Ectodermal cell (in vitro differentiated cells): Measurements from ENCODE around the gene GRB7. TPM values are rescaled to one million over a fixed set of nuclear protein-coding genes. Genes with fewer than 3 reads are reported as not detected.
"Not testable (repeated sequence)": the region's sequence is repeated elsewhere in the genome, so short reads cannot be mapped to it uniquely, and the experiment has no call there.

ENCODE experiments used
- H3K27ac ChIP-seq: 2 replicates; pipeline ENCODE4 v1.7.0; 2013; ENCODE audit warnings: mild to moderate bottlenecking, low read depth, low read length; ENCODE audit not compliant: insufficient read depth, poor library complexity, severe bottlenecking
- H3K27me3 ChIP-seq: 2 replicates; pipeline ENCODE4 v1.7.0; 2013; ENCODE audit warnings: mild to moderate bottlenecking, low read length; ENCODE audit not compliant: insufficient read depth, control insufficient read depth, poor library complexity, severe bottlenecking
- H3K36me3 ChIP-seq: one replicate; pipeline ENCODE4 v1.7.0; 2013; ENCODE audit warnings: low read length; ENCODE audit not compliant: control insufficient read depth, insufficient read depth
- H3K4me1 ChIP-seq: one replicate; pipeline ENCODE4 v1.7.0; 2013; ENCODE audit warnings: low read length; ENCODE audit not compliant: control insufficient read depth, insufficient read depth
- H3K4me3 ChIP-seq: 2 replicates; pipeline ENCODE4 v1.7.0; 2013; ENCODE audit warnings: low read depth, low read length, control low read depth; ENCODE audit not compliant: insufficient read depth
- H3K9me3 ChIP-seq: 2 replicates; pipeline ENCODE4 v1.7.0; 2013; ENCODE audit warnings: mild to moderate bottlenecking, low read length, moderate library complexity; ENCODE audit not compliant: control insufficient read depth
- WGBS, 2 experiments: methylation state at CpG; one replicate each; pipeline ENCODE4 v1.1.7; 2013; ENCODE audit warnings: missing lambda C conversion rate in 2 of 2; 5-methylcytosine and 5-hydroxymethylcytosine counted together
- polyA plus RNA-seq, 4 experiments: library from polyadenylated mRNA; stranded (reverse); fragments of 50-300 nt; gene quantifications; one replicate each; pipeline ENCODE4 v1.2.3, GENCODE V29; 2013

The GRB7 gene
- 4.0 TPM for polyA plus RNA-seq (2013, experiment 1 of 4)
- 2.9 TPM for polyA plus RNA-seq (2013, experiment 2 of 4)
- 2.5 TPM for polyA plus RNA-seq (2013, experiment 3 of 4)
- 2.6 TPM for polyA plus RNA-seq (2013, experiment 4 of 4)

DNA sequence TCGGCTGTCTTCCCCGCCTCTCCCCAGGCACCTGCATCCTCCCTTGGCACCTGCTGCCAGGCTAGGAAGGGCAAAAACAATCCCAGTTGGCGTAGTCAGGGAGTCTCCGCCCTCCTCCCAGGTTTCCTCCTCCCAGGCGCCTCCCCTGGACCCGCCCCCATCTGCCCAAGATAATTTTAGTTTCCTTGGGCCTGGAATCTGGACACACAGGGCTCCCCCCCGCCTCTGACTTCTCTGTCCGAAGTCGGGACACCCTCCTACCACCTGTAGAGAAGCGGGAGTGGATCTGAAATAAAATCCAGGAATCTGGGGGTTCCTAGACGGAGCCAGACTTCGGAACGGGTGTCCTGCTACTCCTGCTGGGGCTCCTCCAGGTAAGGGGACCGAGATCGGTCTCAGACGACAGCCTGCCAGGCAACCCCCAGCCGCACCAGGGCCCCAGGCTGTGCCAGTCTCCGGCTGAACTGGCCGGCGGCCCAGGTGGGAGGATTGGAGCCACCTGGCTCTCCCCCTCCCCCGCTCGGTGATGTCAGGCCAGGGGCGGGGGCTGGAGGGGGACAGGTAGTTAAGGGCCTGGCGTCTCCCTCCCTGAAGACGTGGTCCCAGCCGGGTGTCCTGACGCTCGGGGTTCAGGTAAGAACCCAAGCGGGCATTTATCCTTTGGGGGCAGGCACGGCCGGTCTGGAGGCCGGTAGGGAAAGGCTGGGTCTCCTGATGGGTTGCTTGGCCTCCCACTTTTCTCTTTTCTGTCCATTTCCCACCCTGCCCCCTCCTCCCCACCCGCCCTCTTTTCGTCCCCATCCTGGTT, at the start of gene GRB7:
GRB7 (plus strand) TSS at position 179 of the 808 bp plus-strand sequence. CDS start 4,364 bp downstream, outside the sequence.
- 4% methylated on average over 34 of the region's 34 CpGs for WGBS, 2 experiments
- no peak within 1 kb of the TSS for H3K27ac ChIP-seq
- H3K36me3 ChIP-seq, result no peaks in the 10 kb centered on the region
- peaks cover 48% of the 10 kb centered on the region for H3K27me3 ChIP-seq
- H3K9me3 ChIP-seq, result no peaks in the 10 kb centered on the region
- peak within 1 kb of the TSS; percentile 46 for H3K4me3 ChIP-seq
- H3K4me1 ChIP-seq, result peaks cover 26% of the 10 kb centered on the region

DNA sequence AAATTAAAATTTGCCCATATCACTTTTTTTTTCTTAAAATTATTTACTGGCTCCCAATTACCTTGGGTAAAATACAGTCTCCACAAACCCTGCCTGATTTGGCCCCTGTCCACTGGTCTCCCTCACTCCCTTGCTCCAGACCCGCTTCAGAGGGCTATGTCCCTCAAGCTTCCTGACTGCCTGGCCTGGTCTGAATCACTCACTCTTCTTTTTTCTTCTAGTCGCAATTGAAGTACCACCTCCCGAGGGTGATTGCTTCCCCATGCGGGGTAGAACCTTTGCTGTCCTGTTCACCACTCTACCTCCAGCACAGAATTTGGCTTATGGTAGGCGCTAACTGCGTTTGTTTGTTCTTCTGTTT, 49.3 kb upstream of the GRB7 start:
- H3K36me3 ChIP-seq, result no peaks in the 10 kb centered on the region
- peak overlapping the region; percentile 57 for H3K4me3 ChIP-seq
- WGBS, 2 experiments, result 3 to 12% methylated on average over 6 of the region's 6 CpGs
- peaks cover 10% of the 10 kb centered on the region for H3K4me1 ChIP-seq
- H3K27ac ChIP-seq, result no peak overlapping the region
- H3K27me3 ChIP-seq, result no peaks in the 10 kb centered on the region
- no peaks in the 10 kb centered on the region for H3K9me3 ChIP-seq

DNA sequence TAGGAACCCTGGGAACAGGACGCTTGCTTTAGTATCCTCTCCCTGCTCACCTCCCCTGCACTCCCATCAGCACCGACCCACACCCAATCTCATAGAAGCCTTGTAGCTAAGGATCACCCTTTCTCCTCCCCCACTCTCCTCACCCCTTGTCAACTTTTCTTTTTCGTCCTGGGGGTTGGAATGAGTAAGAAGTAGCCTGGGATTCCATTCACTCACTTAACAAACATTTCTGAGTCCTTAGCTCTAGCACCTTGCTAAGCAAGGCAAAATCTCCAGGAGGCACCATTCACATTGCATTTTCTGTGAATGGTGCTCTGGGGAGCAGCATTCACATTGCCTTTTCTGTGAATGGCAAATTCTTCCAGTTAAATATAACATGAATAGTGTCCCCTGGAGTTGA, 48.8 kb upstream of the GRB7 start:
- peaks cover 10% of the 10 kb centered on the region for H3K4me1 ChIP-seq
- 2% methylated on average over 2 to 3 of the region's 3 CpGs for WGBS, 2 experiments
- H3K27me3 ChIP-seq, result no peaks in the 10 kb centered on the region
- H3K27ac ChIP-seq, result no peak overlapping the region
- no peaks in the 10 kb centered on the region for H3K9me3 ChIP-seq
- peak overlapping the region; percentile 57 for H3K4me3 ChIP-seq
- H3K36me3 ChIP-seq, result no peaks in the 10 kb centered on the region

DNA sequence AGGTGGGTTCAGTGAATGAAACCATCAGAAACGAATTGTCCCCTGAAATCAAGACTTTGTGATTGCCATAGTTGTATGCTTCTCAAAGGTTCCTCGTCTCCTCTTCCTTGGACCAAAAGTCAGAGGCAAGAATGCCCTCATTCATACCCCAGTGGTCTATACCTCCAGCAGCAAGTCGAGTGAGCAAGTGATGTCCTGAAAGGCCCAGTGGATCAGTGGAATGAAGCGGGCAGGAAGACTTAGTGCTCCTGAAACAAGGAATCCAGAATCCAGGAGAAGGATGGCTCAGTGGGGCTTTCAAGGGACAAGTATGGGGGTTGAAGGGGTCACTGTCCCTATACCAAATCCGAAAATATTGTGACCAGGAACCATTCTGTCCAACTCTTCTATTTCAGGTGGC, 43.1 kb upstream of the GRB7 start:
- no peaks in the 10 kb centered on the region for H3K36me3 ChIP-seq
- no peaks in the 10 kb centered on the region for H3K27me3 ChIP-seq
- H3K9me3 ChIP-seq, result no peaks in the 10 kb centered on the region
- 84 to 92% methylated on average over 5 of the region's 5 CpGs for WGBS, 2 experiments
- no peak overlapping the region for H3K27ac ChIP-seq
- H3K4me3 ChIP-seq, result no peak overlapping the region
- H3K4me1 ChIP-seq, result peaks cover 25% of the 10 kb centered on the region

DNA sequence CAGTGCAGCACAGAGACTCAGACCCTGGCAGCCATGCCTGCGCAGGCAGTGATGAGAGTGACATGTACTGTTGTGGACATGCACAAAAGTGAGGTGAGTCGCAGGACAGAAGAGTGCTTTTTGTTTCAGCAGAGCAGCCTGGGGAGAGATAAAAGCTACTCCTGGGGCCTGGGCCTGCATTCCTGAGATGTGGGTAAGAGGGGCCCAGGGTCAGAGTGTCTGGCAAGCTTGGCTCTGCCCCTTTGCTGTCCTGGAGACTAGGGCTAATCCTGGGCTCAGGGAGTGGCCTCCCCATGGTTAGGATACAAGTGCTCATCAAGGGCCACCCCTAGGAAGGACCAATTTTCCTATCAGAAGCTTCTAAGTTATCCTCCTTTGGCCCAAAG, 42.7 kb upstream of the GRB7 start:
- Histone ChIP-seq H3K4me1 (peaks cover 26% of the 10 kb centered on the region), H3K27me3 (no peaks in the 10 kb centered on the region), H3K9me3 (no peaks in the 10 kb centered on the region), H3K36me3 (no peaks in the 10 kb centered on the region), H3K4me3 (no peak overlapping the region), H3K27ac (no peak overlapping the region)
- 62 to 63% methylated on average over 2 of the region's 2 CpGs for WGBS, 2 experiments

DNA sequence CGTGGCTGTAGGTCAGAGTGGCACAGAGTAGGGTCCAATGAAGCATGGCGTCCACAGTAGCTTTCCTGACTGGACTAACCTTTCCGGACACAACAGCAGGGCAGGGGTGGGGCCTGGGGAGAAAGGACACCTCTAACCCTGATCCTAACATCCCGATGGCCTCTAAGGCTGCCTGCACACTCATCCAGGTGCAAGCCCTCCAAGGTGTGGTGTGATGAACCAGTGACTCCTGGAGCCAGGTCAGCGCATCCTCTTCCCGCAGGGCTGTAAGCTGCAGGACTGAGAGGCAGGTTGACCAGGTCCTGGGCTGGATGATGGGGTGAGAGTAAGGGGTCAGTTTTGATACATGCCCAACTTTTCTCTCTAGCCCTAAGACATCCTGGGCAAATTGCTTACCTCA, 41.0 kb upstream of the GRB7 start:
- 67 to 73% methylated on average over 6 of the region's 6 CpGs for WGBS, 2 experiments
- Histone ChIP-seq H3K4me1 (peaks cover 36% of the 10 kb centered on the region), H3K27me3 (no peaks in the 10 kb centered on the region), H3K36me3 (no peaks in the 10 kb centered on the region), H3K27ac (no peak overlapping the region), H3K9me3 (no peaks in the 10 kb centered on the region), H3K4me3 (no peak overlapping the region)

DNA sequence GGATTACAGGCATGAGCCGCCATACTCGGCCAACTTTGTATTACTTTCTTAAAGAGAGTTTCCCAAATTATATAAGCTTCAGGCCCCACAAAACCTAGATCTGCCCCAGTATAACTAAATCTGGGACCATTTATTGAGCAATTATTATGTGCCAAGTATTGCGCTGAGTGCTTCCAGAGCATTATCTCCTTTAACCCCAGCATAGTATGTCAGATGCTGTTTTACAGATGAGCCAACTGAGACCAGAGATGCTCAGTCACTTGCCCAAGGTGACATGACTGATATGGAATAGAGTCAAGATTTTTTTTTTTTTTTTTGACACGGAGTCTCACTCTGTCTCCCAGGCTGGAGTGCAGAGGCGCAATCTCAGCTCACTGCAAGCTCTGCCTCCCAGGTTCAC, 39.8 kb upstream of the GRB7 start:
- Histone ChIP-seq H3K27ac (no peak overlapping the region), H3K4me3 (no peak overlapping the region), H3K36me3 (no peaks in the 10 kb centered on the region), H3K4me1 (peaks cover 36% of the 10 kb centered on the region), H3K9me3 (no peaks in the 10 kb centered on the region), H3K27me3 (no peaks in the 10 kb centered on the region)
- WGBS, 2 experiments, result 92% methylated on average over 5 of the region's 5 CpGs

DNA sequence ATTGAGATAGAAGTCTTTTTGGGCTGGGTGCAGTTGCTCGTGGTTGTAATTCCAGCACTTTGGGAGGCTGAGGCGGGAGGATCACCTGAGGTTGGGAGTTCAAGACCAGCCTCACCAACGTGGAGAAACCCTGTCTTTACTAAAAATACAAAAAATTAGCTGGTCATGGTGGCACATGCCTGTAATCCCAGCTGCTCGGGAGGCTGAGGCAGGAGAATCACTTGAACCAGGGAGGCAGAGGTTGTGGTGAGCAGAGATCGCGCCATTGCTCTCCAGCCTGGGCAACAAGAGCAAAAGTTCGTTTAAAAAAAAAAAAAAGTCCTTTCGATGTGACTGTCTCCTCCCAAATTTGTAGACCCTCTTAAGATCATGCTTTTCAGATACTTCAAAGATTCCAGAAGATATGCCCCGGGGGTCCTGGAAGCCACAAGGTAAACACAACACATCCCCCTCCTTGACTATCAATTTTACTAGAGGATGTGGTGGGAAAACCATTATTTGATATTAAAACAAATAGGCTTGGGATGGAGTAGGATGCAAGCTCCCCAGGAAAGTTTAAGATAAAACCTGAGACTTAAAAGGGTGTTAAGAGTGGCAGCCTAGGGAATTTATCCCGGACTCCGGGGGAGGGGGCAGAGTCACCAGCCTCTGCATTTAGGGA, 38.5 kb upstream of the GRB7 start:
- peak overlapping the region; percentile 39 for H3K27ac ChIP-seq
- peak overlapping the region; percentile 89 for H3K4me3 ChIP-seq
- 48 to 49% methylated on average over 10 to 11 of the region's 11 CpGs for WGBS, 2 experiments
- not testable (repeated sequence) for H3K27me3 ChIP-seq, H3K9me3 ChIP-seq, H3K36me3 ChIP-seq
- peaks cover 35% of the 10 kb centered on the region for H3K4me1 ChIP-seq

DNA sequence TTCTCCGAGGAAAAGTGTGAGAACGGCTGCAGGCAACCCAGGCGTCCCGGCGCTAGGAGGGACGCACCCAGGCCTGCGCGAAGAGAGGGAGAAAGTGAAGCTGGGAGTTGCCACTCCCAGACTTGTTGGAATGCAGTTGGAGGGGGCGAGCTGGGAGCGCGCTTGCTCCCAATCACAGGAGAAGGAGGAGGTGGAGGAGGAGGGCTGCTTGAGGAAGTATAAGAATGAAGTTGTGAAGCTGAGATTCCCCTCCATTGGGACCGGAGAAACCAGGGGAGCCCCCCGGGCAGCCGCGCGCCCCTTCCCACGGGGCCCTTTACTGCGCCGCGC, 38.0 kb upstream of the GRB7 start, which contains the start of gene ERBB2:
ERBB2 (plus strand) TSS at position 247 of the 330 bp plus-strand sequence. CDS start 175 bp downstream, outside the sequence.
- Histone ChIP-seq H3K27me3 (no peaks in the 10 kb centered on the region), H3K4me1 (peaks cover 35% of the 10 kb centered on the region), H3K9me3 (no peaks in the 10 kb centered on the region), H3K4me3 (peak within 1 kb of the TSS; percentile 89), H3K36me3 (no peaks in the 10 kb centered on the region), H3K27ac (peak within 1 kb of the TSS; percentile 39)
- 0 to 1% methylated on average over 20 of the region's 20 CpGs for WGBS, 2 experiments

DNA sequence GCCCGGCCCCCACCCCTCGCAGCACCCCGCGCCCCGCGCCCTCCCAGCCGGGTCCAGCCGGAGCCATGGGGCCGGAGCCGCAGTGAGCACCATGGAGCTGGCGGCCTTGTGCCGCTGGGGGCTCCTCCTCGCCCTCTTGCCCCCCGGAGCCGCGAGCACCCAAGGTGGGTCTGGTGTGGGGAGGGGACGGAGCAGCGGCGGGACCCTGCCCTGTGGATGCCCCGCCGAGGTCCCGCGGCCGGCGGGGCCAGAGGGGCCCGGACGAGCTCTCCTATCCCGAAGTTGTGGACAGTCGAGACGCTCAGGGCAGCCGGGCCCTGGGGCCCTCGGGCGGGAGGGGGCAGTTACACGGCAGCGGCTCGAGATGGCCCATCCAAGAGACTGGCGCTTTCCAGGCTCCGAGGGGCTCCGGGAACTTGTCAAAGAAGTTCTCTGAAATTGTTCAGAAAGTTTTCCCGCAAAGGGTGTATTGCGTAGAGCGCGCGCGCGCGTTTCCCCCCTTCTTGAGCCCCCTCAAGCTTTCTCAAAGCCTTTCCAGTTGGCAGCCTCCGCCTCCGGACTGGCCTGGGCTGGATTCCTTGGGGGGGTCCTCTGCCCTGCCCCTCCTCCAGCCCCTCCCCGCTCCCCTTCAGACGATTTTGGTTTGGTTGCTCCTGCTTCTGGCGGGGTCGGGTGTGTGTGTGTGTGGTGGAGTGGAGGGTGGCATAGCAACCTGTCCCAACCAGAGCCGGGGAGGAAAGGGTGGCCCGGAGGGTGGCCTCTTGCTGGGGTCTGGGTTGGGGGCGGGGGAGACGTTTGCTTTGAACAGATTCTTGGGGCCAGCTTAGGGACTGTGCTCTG, 37.4 kb upstream of the GRB7 start:
- H3K9me3 ChIP-seq, result no peaks in the 10 kb centered on the region
- H3K4me3 ChIP-seq, result peak overlapping the region; percentile 89
- no peaks in the 10 kb centered on the region for H3K27me3 ChIP-seq
- 0 to 1% methylated on average over 57 of the region's 57 CpGs for WGBS, 2 experiments
- peak overlapping the region; percentile 39 for H3K27ac ChIP-seq
- no peaks in the 10 kb centered on the region for H3K36me3 ChIP-seq
- peaks cover 35% of the 10 kb centered on the region for H3K4me1 ChIP-seq
